B cell (primary cell): ENCODE results near the gene RPTOR.

Experiments
- EZH2 ChIP-seq: IDR thresholded peaks from 2 replicates; pipeline ENCODE4 v1.6.1; 2012; ENCODE audit warnings: borderline replicate concordance, low read depth, mild to moderate bottlenecking, moderate library complexity, low read length; ENCODE audit not compliant: insufficient read depth, poor library complexity, severe bottlenecking
- TF ChIP-seq, protein P1 (sequence below): fragments of 200-600 bp; IDR thresholded peaks from one replicate; pipeline ENCODE4 v1.8.0; 2022; ENCODE audit warnings: antibody characterized with exemption, mild to moderate bottlenecking

DNA sequence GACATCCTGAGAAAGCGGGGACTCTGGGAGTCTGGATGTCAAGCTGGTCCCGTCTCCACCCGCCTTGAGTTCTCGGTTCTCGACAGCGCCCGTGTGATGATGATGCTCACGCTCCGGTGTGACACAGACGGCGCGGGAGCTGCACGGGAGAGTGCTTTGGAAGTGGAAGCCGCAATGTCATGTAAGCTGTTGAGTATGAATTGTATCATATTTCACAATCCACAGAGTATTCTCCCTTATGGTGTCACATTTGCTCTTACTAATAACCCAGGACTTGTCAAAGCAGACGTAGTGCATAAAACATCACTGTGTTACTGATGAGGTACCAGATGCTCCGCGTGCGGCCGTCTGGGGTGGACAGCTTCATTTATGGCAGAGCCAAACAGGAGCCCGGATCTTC, 229.5 kb downstream of the RPTOR start:
- TF ChIP-seq, protein P1, sequence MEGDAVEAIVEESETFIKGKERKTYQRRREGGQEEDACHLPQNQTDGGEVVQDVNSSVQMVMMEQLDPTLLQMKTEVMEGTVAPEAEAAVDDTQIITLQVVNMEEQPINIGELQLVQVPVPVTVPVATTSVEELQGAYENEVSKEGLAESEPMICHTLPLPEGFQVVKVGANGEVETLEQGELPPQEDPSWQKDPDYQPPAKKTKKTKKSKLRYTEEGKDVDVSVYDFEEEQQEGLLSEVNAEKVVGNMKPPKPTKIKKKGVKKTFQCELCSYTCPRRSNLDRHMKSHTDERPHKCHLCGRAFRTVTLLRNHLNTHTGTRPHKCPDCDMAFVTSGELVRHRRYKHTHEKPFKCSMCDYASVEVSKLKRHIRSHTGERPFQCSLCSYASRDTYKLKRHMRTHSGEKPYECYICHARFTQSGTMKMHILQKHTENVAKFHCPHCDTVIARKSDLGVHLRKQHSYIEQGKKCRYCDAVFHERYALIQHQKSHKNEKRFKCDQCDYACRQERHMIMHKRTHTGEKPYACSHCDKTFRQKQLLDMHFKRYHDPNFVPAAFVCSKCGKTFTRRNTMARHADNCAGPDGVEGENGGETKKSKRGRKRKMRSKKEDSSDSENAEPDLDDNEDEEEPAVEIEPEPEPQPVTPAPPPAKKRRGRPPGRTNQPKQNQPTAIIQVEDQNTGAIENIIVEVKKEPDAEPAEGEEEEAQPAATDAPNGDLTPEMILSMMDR, result no peak
- no peak for TF ChIP-seq EZH2
